ENCODE results near the gene NLRP9. TPM values are rescaled to one million over a fixed set of nuclear protein-coding genes. Genes with fewer than 3 reads are reported as not detected.

The NLRP9 gene
- total and polyA plus RNA-seq, 2 of the 13 experiments (the other 11 are each of a cell fraction or from before 2014, with no cell fraction given), result not detected

GRCh38 chr19:55683449-55684261, 54.5 kb downstream of the NLRP9 start (continued):
- no peak for TF ChIP-seq ATF5 (CRISPR knock-in tag; IDR thresholded peaks at IDR 0.05; ENCODE audit: low read depth)
- no peak for TF ChIP-seq PRDM15 (CRISPR knock-in tag; IDR thresholded peaks at IDR 0.05)
- TF ChIP-seq CENPX (CRISPR knock-in tag; IDR thresholded peaks at IDR 0.05), result no peak
- peak; percentile 89 for TF ChIP-seq ZNF816 (CRISPR knock-in tag; IDR thresholded peaks at IDR 0.05; ENCODE audit: borderline replicate concordance)
- peak; percentile 45; the same call in 1 of the 2 replicates for TF ChIP-seq TARDBP (CRISPR knock-in tag; IDR thresholded peaks at IDR 0.05)
- TF ChIP-seq ZFY (CRISPR knock-in tag; IDR thresholded peaks at IDR 0.05), result no peak
- TF ChIP-seq ZNF841 (CRISPR knock-in tag; IDR thresholded peaks at IDR 0.05; ENCODE audit: borderline replicate concordance), result no peak
- peak; percentile 78 for TF ChIP-seq MAX (IDR thresholded peaks at IDR 0.05)
- TF ChIP-seq ZBTB33 (CRISPR knock-in tag; IDR thresholded peaks at IDR 0.05), result no peak
- no peak for TF ChIP-seq JUN (CRISPR knock-in tag; IDR thresholded peaks at IDR 0.05)
- no peak for TF ChIP-seq ZNF674 (CRISPR knock-in tag; IDR thresholded peaks at IDR 0.05; ENCODE audit: low read depth)
- no peak for TF ChIP-seq GPBP1L1 (CRISPR knock-in tag; IDR thresholded peaks at IDR 0.05)
- TF ChIP-seq ZNF362 (CRISPR knock-in tag; IDR thresholded peaks at IDR 0.05; ENCODE audit: borderline replicate concordance), result no peak
- no peak for TF ChIP-seq NFKBIZ (CRISPR knock-in tag; IDR thresholded peaks at IDR 0.05)
- TF ChIP-seq TEAD3 (CRISPR knock-in tag; optimal IDR thresholded peaks at IDR 0.05; ENCODE audit: borderline replicate concordance), result peak; percentile 71
- peak; percentile 85 for TF ChIP-seq HNF4G (IDR thresholded peaks at IDR 0.05; ENCODE audit: borderline replicate concordance, low read depth, low read length)
- TF ChIP-seq HNF4G (CRISPR knock-in tag; IDR thresholded peaks at IDR 0.05; ENCODE audit: borderline replicate concordance, low read depth), result peak; percentile 63; the same call in 1 of the 2 replicates
- TF ChIP-seq ZNF891 (CRISPR knock-in tag; IDR thresholded peaks at IDR 0.05), result no peak
- TF ChIP-seq CHD4 (IDR thresholded peaks at IDR 0.05; ENCODE audit: borderline replicate concordance, low read length), result peak; percentile 67; the same call in 1 of the 2 replicates
- TF ChIP-seq ZNF644 (CRISPR knock-in tag; IDR thresholded peaks at IDR 0.05; ENCODE audit: low read depth), result no peak
- TF ChIP-seq DR1 (CRISPR knock-in tag; IDR thresholded peaks at IDR 0.05), result no peak
